ENCODE results near the gene UBTF. TPM values are rescaled to one million over a fixed set of nuclear protein-coding genes. Genes with fewer than 3 reads are reported as not detected.

UBTF gene
- total RNA-seq, 2 experiments from 2014 or later = 148 to 158 TPM

DNA sequence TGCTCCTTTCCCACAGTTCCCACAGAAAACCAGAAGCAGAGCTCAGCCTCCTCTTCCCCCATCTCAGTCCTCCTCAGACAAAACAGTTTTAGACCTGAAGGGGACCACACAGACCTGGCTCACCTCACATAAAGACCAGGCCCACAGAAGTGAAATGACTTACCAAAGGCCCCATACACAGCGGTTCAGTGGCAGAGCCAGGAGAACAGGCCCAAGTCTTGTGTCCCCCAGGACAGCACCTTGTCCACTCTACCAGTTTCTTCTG, 5.3 kb downstream of the UBTF start:
- Histone ChIP-seq H3K27ac (ENCODE audit: low read depth in 1 of 2, low read length in 2 of 2) (peak overlapping the region; percentile 18 to 62), H3K4me1 (ENCODE audit: insufficient read depth, low read length) (peaks cover 89% of the 10 kb centered on the region), H3K27me3 (ENCODE audit: control insufficient read depth in 1 of 2, insufficient read depth in 2 of 2, low read length in 2 of 2) (no peaks in the 10 kb centered on the region), H3K36me3 (ENCODE audit: insufficient read depth, low read length) (peaks cover 63% of the 10 kb centered on the region), H3K9me3 (ENCODE audit: control insufficient read depth in 1 of 2, insufficient read depth in 1 of 2, low read length in 2 of 2) (no peaks in the 10 kb centered on the region), H3K4me3 (ENCODE audit: low read length) (no peak overlapping the region)
- peaks cover 71% of the 10 kb centered on the region for H3K36me3 Mint-ChIP-seq (ENCODE audit: low read depth)
- ChIA-PET POLR2A (interaction anchor here (5.1 kb wide), 1 partner anchor 111 kb away, joined by 68 read pairs; the partner anchor contains the start of gene SLC25A39), CTCF (no interaction called here)
- peak overlapping the region; percentile 86 for H3K27ac Mint-ChIP-seq
- H3K4me1 Mint-ChIP-seq (ENCODE audit: low read depth) = peaks cover 56% of the 10 kb centered on the region
- DNase-seq (no peak), ATAC-seq (ENCODE audit: poor library complexity) (no peak)
- intact Hi-C loops (cut with DNase I, micrococcal nuclease) = no loop called here
- no peaks in the 10 kb centered on the region for H3K27me3 Mint-ChIP-seq
- peak overlapping the region; percentile 82 for H3K4me3 Mint-ChIP-seq
- TF ChIP-seq, protein P1, sequence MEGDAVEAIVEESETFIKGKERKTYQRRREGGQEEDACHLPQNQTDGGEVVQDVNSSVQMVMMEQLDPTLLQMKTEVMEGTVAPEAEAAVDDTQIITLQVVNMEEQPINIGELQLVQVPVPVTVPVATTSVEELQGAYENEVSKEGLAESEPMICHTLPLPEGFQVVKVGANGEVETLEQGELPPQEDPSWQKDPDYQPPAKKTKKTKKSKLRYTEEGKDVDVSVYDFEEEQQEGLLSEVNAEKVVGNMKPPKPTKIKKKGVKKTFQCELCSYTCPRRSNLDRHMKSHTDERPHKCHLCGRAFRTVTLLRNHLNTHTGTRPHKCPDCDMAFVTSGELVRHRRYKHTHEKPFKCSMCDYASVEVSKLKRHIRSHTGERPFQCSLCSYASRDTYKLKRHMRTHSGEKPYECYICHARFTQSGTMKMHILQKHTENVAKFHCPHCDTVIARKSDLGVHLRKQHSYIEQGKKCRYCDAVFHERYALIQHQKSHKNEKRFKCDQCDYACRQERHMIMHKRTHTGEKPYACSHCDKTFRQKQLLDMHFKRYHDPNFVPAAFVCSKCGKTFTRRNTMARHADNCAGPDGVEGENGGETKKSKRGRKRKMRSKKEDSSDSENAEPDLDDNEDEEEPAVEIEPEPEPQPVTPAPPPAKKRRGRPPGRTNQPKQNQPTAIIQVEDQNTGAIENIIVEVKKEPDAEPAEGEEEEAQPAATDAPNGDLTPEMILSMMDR (IDR thresholded peaks at IDR 0.05) = no peak
- H3K9me3 Mint-ChIP-seq = no peaks in the 10 kb centered on the region

DNA sequence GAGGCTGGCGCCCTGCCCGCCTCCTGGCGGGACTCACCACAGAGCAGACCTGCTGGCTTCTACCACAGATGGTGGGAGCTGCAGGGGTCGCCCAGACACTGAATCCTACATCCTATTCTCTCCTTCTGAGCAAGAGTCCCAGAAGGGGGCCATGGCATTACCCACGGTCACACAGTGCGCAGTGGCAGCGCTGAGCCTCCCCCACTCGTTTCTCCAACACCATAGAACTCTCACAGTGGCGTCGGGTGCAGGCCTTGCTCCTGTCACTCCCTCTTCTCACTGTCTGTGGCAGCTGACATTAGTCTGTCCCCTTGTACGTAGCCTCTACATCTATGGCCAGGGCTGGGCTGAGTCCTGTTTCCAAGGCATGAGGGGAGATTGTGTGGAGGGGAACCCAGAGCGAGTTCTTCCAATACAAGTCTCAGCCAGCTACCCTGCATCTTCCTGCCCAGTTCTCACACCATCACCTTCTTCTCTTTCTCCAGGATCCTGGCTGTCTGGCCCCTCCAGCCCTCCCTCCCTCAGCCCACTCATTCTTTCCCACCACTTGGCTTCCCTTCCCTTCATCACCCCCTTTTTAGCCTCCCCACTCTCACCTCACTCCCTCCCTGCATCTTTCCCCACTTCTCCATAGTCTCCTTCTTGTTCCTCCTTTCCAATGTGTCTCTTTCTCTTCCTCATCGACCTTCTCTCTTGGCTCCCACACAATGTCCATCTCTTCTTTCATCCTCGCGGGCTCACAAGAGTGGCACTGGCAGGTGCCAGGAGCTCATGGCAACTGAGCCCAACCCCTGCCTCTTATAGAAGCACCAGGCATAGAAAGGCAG, 5.9 kb downstream of the UBTF start:
- Mint-ChIP-seq H3K4me1 (ENCODE audit: low read depth) (peaks cover 56% of the 10 kb centered on the region), H3K9me3 (no peaks in the 10 kb centered on the region), H3K36me3 (ENCODE audit: low read depth) (peaks cover 73% of the 10 kb centered on the region), H3K27ac (peak overlapping the region; percentile 86), H3K27me3 (no peaks in the 10 kb centered on the region), H3K4me3 (peak overlapping the region; percentile 82)
- no peaks in the 10 kb centered on the region for H3K27me3 ChIP-seq (ENCODE audit: control insufficient read depth in 1 of 2, insufficient read depth in 2 of 2, low read length in 2 of 2)
- intact Hi-C loops (cut with DNase I, micrococcal nuclease) = no loop called here
- TF ChIP-seq, protein P1 (IDR thresholded peaks at IDR 0.05) = no peak
- ChIA-PET POLR2A (interaction anchor here (1.0 to 5.1 kb wide), 3 partner anchors 7 to 112 kb away, joined by 3 to 84 read pairs (median 68); partner anchors contain the start of genes SLC25A39 and UBTF), CTCF (no interaction called here)
- DNase-seq (no peak), ATAC-seq (ENCODE audit: poor library complexity) (no peak)
- no peak overlapping the region for H3K4me3 ChIP-seq (ENCODE audit: low read length)
- peaks cover 93% of the 10 kb centered on the region for H3K4me1 ChIP-seq (ENCODE audit: insufficient read depth, low read length)
- H3K27ac ChIP-seq (ENCODE audit: low read depth in 1 of 2, low read length in 2 of 2) = peak overlapping the region; percentile 18 to 62
- H3K9me3 ChIP-seq (ENCODE audit: control insufficient read depth in 1 of 2, insufficient read depth in 1 of 2, low read length in 2 of 2) = no peaks in the 10 kb centered on the region
- peaks cover 68% of the 10 kb centered on the region for H3K36me3 ChIP-seq (ENCODE audit: insufficient read depth, low read length)

DNA sequence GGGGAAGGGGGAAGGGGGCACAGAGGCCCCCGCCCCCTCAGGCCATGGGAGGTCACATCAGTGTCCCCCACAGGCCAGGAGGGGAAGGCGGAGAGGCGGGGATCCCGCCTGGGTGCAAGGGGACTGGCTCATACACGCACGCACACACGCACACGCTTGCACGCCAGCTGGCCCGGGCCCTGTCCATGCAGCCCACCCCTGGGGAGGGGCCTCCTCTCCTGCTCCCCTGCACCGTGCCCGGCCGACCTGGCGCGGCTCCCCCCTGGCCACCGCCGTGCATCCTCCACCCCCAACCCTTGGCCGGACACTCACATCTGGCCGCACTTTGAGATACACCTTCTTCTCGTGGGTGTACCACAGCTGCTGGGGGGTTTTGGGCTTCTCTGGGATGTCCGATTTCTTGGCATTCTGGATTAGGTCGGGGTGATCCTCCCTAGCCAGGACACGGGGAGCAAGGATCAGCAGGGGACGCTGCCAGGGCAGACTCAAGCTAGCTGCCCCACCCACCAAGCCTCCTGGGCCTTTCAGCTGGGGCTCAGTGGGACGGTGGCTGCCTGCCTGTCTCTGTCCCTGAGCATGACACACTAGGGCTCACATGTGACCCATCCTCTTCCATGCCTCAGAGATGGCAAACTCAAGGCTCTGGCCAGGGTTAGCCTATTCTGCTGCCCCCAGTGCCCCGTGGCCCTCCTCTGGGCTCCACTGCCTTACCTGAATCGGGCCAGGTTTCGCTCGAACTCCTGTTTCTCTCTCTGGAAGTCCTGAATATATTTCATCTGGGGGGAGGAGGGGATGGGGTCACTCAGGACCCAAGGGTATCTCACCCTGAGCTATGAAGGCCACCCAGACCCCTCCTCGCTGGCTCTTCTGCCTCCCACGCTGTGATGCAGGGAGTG, 6.7 kb downstream of the UBTF start:
- ChIA-PET POLR2A (interaction anchor here (0.9 to 5.1 kb wide), 5 partner anchors 8 to 113 kb away, joined by 3 to 84 read pairs (median 21); partner anchors contain the start of genes SLC25A39 and UBTF), CTCF (no interaction called here)
- H3K4me1 ChIP-seq (ENCODE audit: insufficient read depth, low read length) = peaks cover 88% of the 10 kb centered on the region
- peaks cover 54% of the 10 kb centered on the region for H3K4me1 Mint-ChIP-seq (ENCODE audit: low read depth)
- DNase-seq (peak in 1 of 14 experiments; percentile 34), ATAC-seq (ENCODE audit: poor library complexity) (no peak)
- TF ChIP-seq, protein P1 (IDR thresholded peaks at IDR 0.05) = no peak
- H3K4me3 ChIP-seq (ENCODE audit: low read length) = no peak overlapping the region
- no peak overlapping the region for H3K4me3 Mint-ChIP-seq
- H3K9me3 ChIP-seq (ENCODE audit: control insufficient read depth in 1 of 2, insufficient read depth in 1 of 2, low read length in 2 of 2) = no peaks in the 10 kb centered on the region
- H3K36me3 ChIP-seq (ENCODE audit: insufficient read depth, low read length) = peaks cover 77% of the 10 kb centered on the region
- H3K36me3 Mint-ChIP-seq (ENCODE audit: low read depth) = peaks cover 77% of the 10 kb centered on the region
- no peaks in the 10 kb centered on the region for H3K9me3 Mint-ChIP-seq
- H3K27ac ChIP-seq (ENCODE audit: low read depth in 1 of 2, low read length in 2 of 2) = peak overlapping the region in 1 of 2 donors; percentile 62
- no peaks in the 10 kb centered on the region for H3K27me3 Mint-ChIP-seq
- no peaks in the 10 kb centered on the region for H3K27me3 ChIP-seq (ENCODE audit: control insufficient read depth in 1 of 2, insufficient read depth in 2 of 2, low read length in 2 of 2)
- intact Hi-C loops (cut with DNase I, micrococcal nuclease) = no loop called here
- H3K27ac Mint-ChIP-seq = peak overlapping the region; percentile 86

Measured in CD4-positive, alpha-beta T cell (primary cell).